ENCODE results near the gene HOXA2.

HOXA2 gene

DNA sequence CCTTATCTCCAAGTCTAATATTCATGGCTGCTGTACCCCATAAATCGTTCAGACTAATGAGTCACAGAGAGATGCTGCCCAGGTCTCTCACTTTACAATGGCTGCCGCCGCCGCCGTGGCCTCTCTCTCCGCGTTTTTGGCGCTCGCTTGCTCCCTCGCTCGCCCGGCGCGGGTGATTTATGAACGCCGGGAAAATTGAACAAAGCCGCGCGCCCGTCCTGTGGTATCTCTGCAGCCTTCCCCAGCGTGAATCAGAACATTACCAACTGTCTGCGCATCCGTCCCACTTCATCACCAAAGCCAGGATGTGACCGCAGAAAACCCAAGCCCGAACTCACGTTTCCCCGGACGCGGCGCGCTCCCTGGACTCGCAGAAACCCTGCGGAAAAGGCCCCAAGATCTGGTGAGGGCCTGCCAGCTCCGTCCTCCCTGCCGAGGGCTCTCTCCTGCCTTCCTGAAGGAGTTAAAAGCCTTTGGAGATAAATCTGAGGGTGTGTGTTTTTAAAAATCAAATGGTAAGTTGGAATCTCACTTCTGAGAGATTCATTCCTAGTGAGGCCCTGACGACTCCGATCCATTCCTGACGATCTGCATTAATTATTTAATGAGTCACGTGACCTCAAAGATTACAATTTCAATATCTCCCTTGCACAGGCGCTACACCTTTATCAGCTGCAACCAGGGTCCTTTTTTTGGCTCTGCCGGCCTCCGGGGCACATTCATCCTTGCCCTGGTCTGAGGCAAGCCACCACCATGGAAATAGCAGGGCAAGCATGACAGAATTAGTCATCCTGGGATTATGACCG, 21.8 kb upstream of the HOXA2 start:
- DNase-seq (ENCODE audit: low read depth) = no peak
- TF ChIP-seq, protein P1, sequence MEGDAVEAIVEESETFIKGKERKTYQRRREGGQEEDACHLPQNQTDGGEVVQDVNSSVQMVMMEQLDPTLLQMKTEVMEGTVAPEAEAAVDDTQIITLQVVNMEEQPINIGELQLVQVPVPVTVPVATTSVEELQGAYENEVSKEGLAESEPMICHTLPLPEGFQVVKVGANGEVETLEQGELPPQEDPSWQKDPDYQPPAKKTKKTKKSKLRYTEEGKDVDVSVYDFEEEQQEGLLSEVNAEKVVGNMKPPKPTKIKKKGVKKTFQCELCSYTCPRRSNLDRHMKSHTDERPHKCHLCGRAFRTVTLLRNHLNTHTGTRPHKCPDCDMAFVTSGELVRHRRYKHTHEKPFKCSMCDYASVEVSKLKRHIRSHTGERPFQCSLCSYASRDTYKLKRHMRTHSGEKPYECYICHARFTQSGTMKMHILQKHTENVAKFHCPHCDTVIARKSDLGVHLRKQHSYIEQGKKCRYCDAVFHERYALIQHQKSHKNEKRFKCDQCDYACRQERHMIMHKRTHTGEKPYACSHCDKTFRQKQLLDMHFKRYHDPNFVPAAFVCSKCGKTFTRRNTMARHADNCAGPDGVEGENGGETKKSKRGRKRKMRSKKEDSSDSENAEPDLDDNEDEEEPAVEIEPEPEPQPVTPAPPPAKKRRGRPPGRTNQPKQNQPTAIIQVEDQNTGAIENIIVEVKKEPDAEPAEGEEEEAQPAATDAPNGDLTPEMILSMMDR (IDR thresholded peaks at IDR 0.05; ENCODE audit: control insufficient read depth, insufficient read depth, low read depth, low read length, missing control alignments) = no peak
- no peak overlapping the region for H3K4me3 ChIP-seq (ENCODE audit: control insufficient read depth, low read depth, low read length)

DNA sequence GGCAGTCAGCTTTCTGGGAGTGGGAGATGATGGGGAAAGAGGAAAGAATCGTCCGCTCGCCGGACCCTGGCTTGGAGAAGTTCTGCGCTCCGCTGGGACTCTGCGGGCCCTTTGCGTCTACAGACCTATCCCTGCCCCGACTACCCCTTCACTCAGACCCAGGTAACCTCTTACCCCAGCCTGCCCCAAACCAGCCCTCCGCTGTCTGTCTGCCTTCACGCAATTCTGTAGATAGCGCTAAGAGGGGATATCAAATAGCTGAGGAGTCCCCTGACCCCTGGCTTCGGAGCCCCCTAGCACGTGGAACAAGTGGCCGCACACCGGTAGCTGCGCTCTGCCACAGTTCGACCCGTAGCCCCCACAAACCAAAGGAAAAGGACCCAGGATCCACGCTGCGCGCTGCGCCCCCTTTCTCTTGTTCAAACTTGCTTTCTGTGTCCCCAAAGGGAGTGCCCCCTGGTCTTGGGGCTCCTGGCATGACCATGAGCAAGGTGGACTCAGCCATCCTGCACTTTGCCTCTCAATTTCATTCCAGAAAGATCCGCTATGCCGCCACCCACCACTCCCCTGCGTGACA, 21.1 kb upstream of the HOXA2 start:
- no peak overlapping the region for H3K4me3 ChIP-seq (ENCODE audit: control insufficient read depth, low read depth, low read length)
- no peak for DNase-seq (ENCODE audit: low read depth)
- TF ChIP-seq, protein P1 (IDR thresholded peaks at IDR 0.05; ENCODE audit: control insufficient read depth, insufficient read depth, low read depth, low read length, missing control alignments) = no peak

DNA sequence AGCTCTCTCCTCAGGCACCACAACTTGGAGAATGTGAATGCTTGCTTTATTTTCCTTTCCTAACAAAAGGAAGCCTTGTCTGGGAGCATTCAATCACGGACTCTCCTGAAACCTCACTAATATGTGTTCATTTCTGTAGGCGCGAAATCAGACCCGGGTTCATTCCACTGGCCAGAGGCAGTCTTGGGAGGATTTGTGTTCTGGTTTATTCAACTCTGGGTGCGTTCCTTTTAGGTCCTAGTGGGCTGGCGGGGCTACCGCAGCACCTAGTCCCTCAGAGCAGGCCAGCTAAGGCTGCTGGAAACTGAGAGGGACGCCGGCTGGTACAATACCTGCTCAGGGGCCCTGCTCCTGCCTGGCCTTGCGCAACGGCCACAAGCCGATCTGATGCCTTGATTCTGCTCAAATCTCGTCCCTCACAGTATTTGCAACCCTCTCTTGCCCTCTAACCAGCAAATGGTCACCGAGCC, 20.6 kb upstream of the HOXA2 start:
- no peak overlapping the region for H3K4me3 ChIP-seq (ENCODE audit: control insufficient read depth, low read depth, low read length)
- no peak for DNase-seq (ENCODE audit: low read depth)
- TF ChIP-seq, protein P1 (IDR thresholded peaks at IDR 0.05; ENCODE audit: control insufficient read depth, insufficient read depth, low read depth, low read length, missing control alignments) = no peak

DNA sequence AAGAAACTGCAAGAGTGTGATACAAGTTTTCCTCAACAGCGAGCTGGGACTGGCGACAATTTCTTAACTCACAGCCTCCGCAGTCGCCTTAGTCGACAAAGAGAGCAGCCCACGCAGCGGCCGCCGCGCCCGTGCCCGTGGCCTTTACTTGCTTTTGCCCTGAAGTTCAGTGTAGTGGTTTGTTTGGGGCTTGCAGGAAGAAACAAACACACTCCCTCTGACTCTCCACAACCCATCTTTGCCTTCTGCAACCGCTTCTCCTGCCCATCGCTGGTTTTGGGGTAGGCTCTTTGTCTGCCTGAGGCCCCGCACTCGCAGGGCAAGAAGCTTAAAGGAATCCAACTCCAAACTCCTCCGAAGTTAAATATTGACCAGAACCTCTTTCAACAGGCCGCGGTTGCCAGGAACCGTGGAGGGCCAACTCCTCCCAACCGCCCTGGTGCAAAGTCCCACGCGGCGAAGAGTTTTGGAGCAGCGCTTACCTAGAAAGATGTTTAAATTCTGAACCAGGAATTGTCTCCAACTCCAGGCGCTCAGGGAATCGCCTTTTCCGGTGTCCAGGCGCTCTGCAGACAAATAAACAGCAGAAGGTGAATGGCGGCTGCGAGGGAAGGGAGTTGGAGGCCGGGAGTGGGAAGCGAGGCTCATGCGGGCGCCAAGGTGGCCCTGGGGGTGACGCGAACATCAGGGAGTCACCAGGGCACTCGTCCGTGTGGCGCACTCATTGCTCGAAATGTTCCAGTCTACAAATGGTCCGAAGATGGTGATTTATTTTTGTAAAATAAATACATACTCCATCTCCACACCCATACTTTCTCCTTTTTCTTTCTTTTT, 19.8 kb upstream of the HOXA2 start:
- TF ChIP-seq, protein P1 (IDR thresholded peaks at IDR 0.05; ENCODE audit: control insufficient read depth, insufficient read depth, low read depth, low read length, missing control alignments) = no peak
- DNase-seq (ENCODE audit: low read depth) = no peak
- H3K4me3 ChIP-seq (ENCODE audit: control insufficient read depth, low read depth, low read length) = no peak overlapping the region

DNA sequence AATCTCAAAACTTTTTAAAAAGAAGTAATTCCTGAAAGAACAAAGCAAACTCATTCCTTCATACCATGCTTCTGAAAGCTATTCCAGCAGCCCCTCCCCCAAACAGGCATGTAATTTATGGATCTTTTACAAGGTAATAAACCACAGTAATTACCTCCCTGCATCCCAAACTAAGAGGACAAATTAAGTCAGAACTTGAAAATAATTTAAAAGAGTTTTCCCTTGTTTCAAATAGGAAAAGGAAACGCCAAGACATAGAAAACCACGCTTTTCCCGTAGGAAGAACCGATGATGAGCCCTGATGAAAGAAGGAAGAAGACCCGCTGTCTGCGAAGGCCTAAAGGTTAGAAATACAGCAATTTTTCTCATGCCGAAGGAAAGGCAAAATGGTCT, 19.2 kb upstream of the HOXA2 start:
- H3K4me3 ChIP-seq (ENCODE audit: control insufficient read depth, low read depth, low read length) = no peak overlapping the region
- TF ChIP-seq, protein P1 (IDR thresholded peaks at IDR 0.05; ENCODE audit: control insufficient read depth, insufficient read depth, low read depth, low read length, missing control alignments) = no peak

DNA sequence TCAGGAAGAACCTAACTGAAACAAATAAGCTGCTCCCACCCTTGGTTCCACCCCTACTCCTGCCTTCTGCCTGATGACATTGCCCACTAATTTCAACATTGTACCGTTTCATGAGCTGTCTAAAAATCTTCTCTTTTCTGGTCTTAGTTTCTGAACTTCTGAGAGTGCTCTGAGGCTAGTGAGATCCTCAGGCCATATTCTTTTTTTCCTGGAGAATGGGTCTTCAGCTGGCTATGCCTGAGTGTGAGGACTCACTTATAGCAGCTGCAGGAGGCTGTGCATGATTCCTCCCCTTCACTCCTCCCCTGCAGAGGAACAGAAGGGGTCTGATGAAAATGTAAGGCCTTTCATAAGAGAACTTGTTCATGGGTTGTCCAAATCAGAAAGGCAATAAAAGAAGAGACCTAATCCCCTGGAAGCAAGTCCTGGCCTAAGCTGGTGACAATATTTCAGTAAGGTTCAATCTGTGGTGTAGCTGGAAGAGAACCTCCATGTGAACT, 17.0 kb upstream of the HOXA2 start:
- H3K4me3 ChIP-seq (ENCODE audit: control insufficient read depth, low read depth, low read length) = no peak overlapping the region
- no peak for DNase-seq (ENCODE audit: low read depth)
- TF ChIP-seq, protein P1 (IDR thresholded peaks at IDR 0.05; ENCODE audit: control insufficient read depth, insufficient read depth, low read depth, low read length, missing control alignments) = no peak

More for the DNA sequence above, 19.2 kb upstream of the HOXA2 start:
- no peak for DNase-seq (ENCODE audit: low read depth)
